ENCODE measurements around the gene DGLUCY.
A peak's percentile ranks its signal among the peaks of the same experiment; 100 is the strongest.
"Not testable (repeated sequence)": the region's sequence is repeated elsewhere in the genome, so short reads cannot be mapped to it uniquely, and the experiment has no call there.

DGLUCY gene

GRCh38 chr14:91235841-91236240, 122.0 kb downstream of the DGLUCY start:
- no peak for DNase-seq

GRCh38 chr14:91237219-91237618, 123.3 kb downstream of the DGLUCY start:
- DNase-seq: no peak

- DNase-seq: peak in 2 of 4 experiments; percentile 67 to 72
Measured at GRCh38 chr14:91238085-91238484, 124.2 kb downstream of the DGLUCY start.

GRCh38 chr14:91238661-91239060, 124.8 kb downstream of the DGLUCY start:
- peak in 2 of 4 experiments; percentile 50 to 51 for DNase-seq

GRCh38 chr14:91241863-91242262, 128.0 kb downstream of the DGLUCY start:
- DNase-seq: peak; percentile 60 to 80 (median 74)

- DNase-seq: no peak
Measured at GRCh38 chr14:91242635-91243034, 128.8 kb downstream of the DGLUCY start.

GRCh38 chr14:91243074-91243471, 129.2 kb downstream of the DGLUCY start:
- DNase-seq: no peak

GRCh38 chr14:91244501-91244901, 130.6 kb downstream of the DGLUCY start, which contains the start of gene GPR68:
Gene GPR68, minus strand, starts transcription at chr14:91244704. Its CDS starts 9,654 bp downstream, at chr14:91235050.
- peak; percentile 76 to 91 (median 86) for DNase-seq

GRCh38 chr14:91245029-91245428, 131.2 kb downstream of the DGLUCY start:
- DNase-seq: no peak

- DNase-seq: not testable (repeated sequence)
Measured at GRCh38 chr14:91245616-91246015, 131.7 kb downstream of the DGLUCY start.

- DNase-seq: no peak
Measured at GRCh38 chr14:91246051-91246852, 132.4 kb downstream of the DGLUCY start.

- DNase-seq: peak; percentile 39 to 66 (median 64)
Measured at GRCh38 chr14:91249841-91250616, 136.2 kb downstream of the DGLUCY start.

- DNase-seq: no peak
Measured at GRCh38 chr14:91250912-91251311, 137.0 kb downstream of the DGLUCY start.

- DNase-seq: peak in 3 of 4 experiments; percentile 25 to 75 (median 64)
Measured at GRCh38 chr14:91252871-91253794, 139.3 kb downstream of the DGLUCY start.

- no peak for DNase-seq
Measured at GRCh38 chr14:91253795-91254323, 140.0 kb downstream of the DGLUCY start.

GRCh38 chr14:91254461-91254860, 140.6 kb downstream of the DGLUCY start:
- no peak for DNase-seq

- no peak for DNase-seq
Measured at GRCh38 chr14:91255026-91255695, 141.3 kb downstream of the DGLUCY start.

- no peak for DNase-seq
Measured at GRCh38 chr14:91256661-91257060, 142.8 kb downstream of the DGLUCY start.

GRCh38 chr14:91257328-91258010, 143.6 kb downstream of the DGLUCY start:
- DNase-seq: no peak

- DNase-seq: peak in 3 of 4 experiments; percentile 36 to 44 (median 44)
Measured at GRCh38 chr14:91258011-91258618, 144.2 kb downstream of the DGLUCY start.
